HepG2 (cell line): ENCODE data around the gene CES2. TPM values are rescaled to one million over a fixed set of nuclear protein-coding genes. Genes with fewer than 3 reads are reported as not detected.
A peak's percentile ranks its signal among the peaks of the same experiment; 100 is the strongest.

Experiments used
- ATF7 ChIP-seq, 2 experiments: fragments of 450-650 bp in 1 of 2; sonication (generic) in 1 of 2; formaldehyde crosslinking in 1 of 2; IDR thresholded peaks; 2 replicates each; pipeline versions ENCODE4 v1.4.0 to v1.6.1; 2016 to 2020; ENCODE audit warnings: antibody characterized with exemption in 1 of 2, mild to moderate bottlenecking in 1 of 2, missing genetic modification reagents in 1 of 2
- BHLHE40 ChIP-seq: IDR thresholded peaks from 2 replicates; pipeline ENCODE4 v1.6.1; 2011; ENCODE audit warnings: low read length, improper control_type of control experiment
- BRD4 ChIP-seq: sonication (generic); formaldehyde crosslinking; IDR thresholded peaks from 2 replicates; pipeline ENCODE4 v1.4.0; 2020; ENCODE audit warnings: missing genetic modification reagents
- GLMP ChIP-seq: sonication (generic); formaldehyde crosslinking; IDR thresholded peaks from 2 replicates; pipeline ENCODE4 v1.9.0; 2021; ENCODE audit warnings: missing genetic modification reagents, mild to moderate bottlenecking, borderline replicate concordance
- HNRNPK ChIP-seq: fragments of 200-400 bp; formaldehyde crosslinking; IDR thresholded peaks from 2 replicates; pipeline ENCODE4 v1.6.1; 2018; ENCODE audit warnings: low read length, low read depth, moderate library complexity, mild to moderate bottlenecking; ENCODE audit not compliant: poor library complexity, severe bottlenecking
- HOXA9 ChIP-seq: sonication (generic); formaldehyde crosslinking; IDR thresholded peaks from 2 replicates; pipeline ENCODE4 v1.8.1; 2022; ENCODE audit warnings: missing genetic modification reagents, mild to moderate bottlenecking, moderate library complexity, borderline replicate concordance
- LCORL ChIP-seq, 2 experiments: fragments of 450-650 bp in 1 of 2; sonication (generic) in 1 of 2; formaldehyde crosslinking in 1 of 2; IDR thresholded peaks; 2 replicates each; pipeline versions ENCODE4 v1.5.0 to v1.6.1; 2017 to 2020; ENCODE audit warnings: antibody characterized with exemption in 1 of 2, missing genetic modification reagents in 1 of 2
- MAFF ChIP-seq: IDR thresholded peaks from 2 replicates; pipeline ENCODE4 v1.6.1; 2011; ENCODE audit warnings: low read depth, low read length, improper control_type of control experiment
- PBX2 ChIP-seq: IDR thresholded peaks from 2 replicates; pipeline ENCODE4 v1.6.1; 2016; ENCODE audit warnings: control low read depth
- POGK ChIP-seq: sonication (generic); formaldehyde crosslinking; conservative IDR thresholded peaks from 2 replicates; pipeline ENCODE4 v1.8.0; 2022; ENCODE audit warnings: mild to moderate bottlenecking, moderate library complexity, missing genetic modification reagents
- RAD51 ChIP-seq: fragments of 450-650 bp; IDR thresholded peaks from 2 replicates; pipeline ENCODE4 v1.6.1; 2016; ENCODE audit warnings: borderline replicate concordance
- RELA ChIP-seq: sonication (generic); formaldehyde crosslinking; IDR thresholded peaks from 2 replicates; pipeline ENCODE4 v1.4.0; 2020; ENCODE audit warnings: missing genetic modification reagents
- SP1 ChIP-seq, 2 experiments: fragments of 450-650 bp in 1 of 2; sonication (generic) in 1 of 2; formaldehyde crosslinking in 1 of 2; IDR thresholded peaks; 2 replicates each; pipeline versions ENCODE4 v1.4.0 to v1.6.1; 2016 to 2020; ENCODE audit warnings: missing genetic modification reagents in 1 of 2
- YEATS4 ChIP-seq: sonication (generic); formaldehyde crosslinking; IDR thresholded peaks from 2 replicates; pipeline ENCODE4 v1.4.0; 2020; ENCODE audit warnings: missing genetic modification reagents, borderline replicate concordance
- ZBTB25 ChIP-seq: IDR thresholded peaks from 2 replicates; pipeline ENCODE4 v1.6.1; 2018; ENCODE audit warnings: missing genetic modification reagents
- ZEB1 ChIP-seq: IDR thresholded peaks from 2 replicates; pipeline ENCODE4 v1.6.1; 2012; ENCODE audit warnings: mild to moderate bottlenecking, low read depth, inconsistent platforms; ENCODE audit not compliant: insufficient replicate concordance
- ZNF253 ChIP-seq: sonication (generic); formaldehyde crosslinking; IDR thresholded peaks from 2 replicates; pipeline ENCODE4 v1.8.0; 2022; ENCODE audit warnings: mild to moderate bottlenecking, missing genetic modification reagents, borderline replicate concordance
- ZNF282 ChIP-seq: fragments of 450-650 bp; IDR thresholded peaks from 2 replicates; pipeline ENCODE4 v1.6.1; 2018; ENCODE audit not compliant: partially characterized antibody
- ZNF605 ChIP-seq: sonication (generic); formaldehyde crosslinking; IDR thresholded peaks from 2 replicates; pipeline ENCODE4 v1.8.0; 2022; ENCODE audit warnings: mild to moderate bottlenecking, missing genetic modification reagents
- ZNF839 ChIP-seq: sonication (generic); formaldehyde crosslinking; IDR thresholded peaks from 2 replicates; pipeline ENCODE4 v1.4.0; 2020; ENCODE audit warnings: missing genetic modification reagents, mild to moderate bottlenecking, borderline replicate concordance
- ZSCAN22 ChIP-seq: sonication (generic); formaldehyde crosslinking; IDR thresholded peaks from 2 replicates; pipeline ENCODE4 v1.4.0; 2020; ENCODE audit warnings: mild to moderate bottlenecking, missing genetic modification reagents
- polyA plus RNA-seq, 8 experiments: library from polyadenylated mRNA; depleted of rRNA in 3 of 8; stranded (reverse) in 7 of 8; unstranded in 1 of 8; fragments of >200 nt; fragmentation: Illumina TruSeq in 4 of 8; extraction: Trizol in 4 of 8; gene quantifications; 2 replicates each; pipeline versions ENCODE4 v1.2.1 to v1.2.3, GENCODE V29; 2011 to 2016; ENCODE audit warnings: low read depth in 4 of 8, missing spikeins in 1 of 8, mixed read lengths in 1 of 8; ENCODE audit not compliant: insufficient read depth in 1 of 8
- total RNA-seq, 5 experiments: library from RNA; depleted of rRNA; stranded (reverse); fragments of >200 nt; fragmentation: Illumina TruSeq; extraction: Trizol; gene quantifications; 2 replicates each; pipeline ENCODE4 v1.2.3, GENCODE V29; 2016; ENCODE audit warnings: low read depth in 1 of 5

Gene CES2
- total and polyA plus RNA-seq, 2 of the 13 experiments (the other 11 are each of a cell fraction or from before 2014, with no cell fraction given) = 50.6 to 63.8 TPM

GRCh38 chr16:66899945-66900710 lies 35.2 kb upstream of the CES2 start (continued):
- TF ChIP-seq HOXA9 (no peak), SP1 (IDR thresholded peaks at IDR 0.05) (no peak), SP1 (CRISPR knock-in tag; IDR thresholded peaks at IDR 0.05) (no peak), ZNF839 (no peak), ZSCAN22 (CRISPR knock-in tag) (no peak), BRD4 (CRISPR knock-in tag) (no peak), ZEB1 (no peak), HNRNPK (no peak), ZNF282 (no peak), ZNF253 (CRISPR knock-in tag) (no peak), PBX2 (CRISPR knock-in tag) (no peak), RELA (CRISPR knock-in tag) (no peak), YEATS4 (CRISPR knock-in tag) (no peak), ZBTB25 (CRISPR knock-in tag) (no peak), BHLHE40 (peak; percentile 74), ZNF605 (CRISPR knock-in tag) (no peak), GLMP (CRISPR knock-in tag) (no peak), RAD51 (no peak), ATF7 (IDR thresholded peaks at IDR 0.05) (no peak), ATF7 (CRISPR knock-in tag; IDR thresholded peaks at IDR 0.05) (peak; percentile 55; the same call in 1 of the 2 replicates), MAFF (no peak), POGK (CRISPR knock-in tag) (no peak), LCORL (IDR thresholded peaks at IDR 0.05) (no peak), LCORL (CRISPR knock-in tag; IDR thresholded peaks at IDR 0.05) (no peak)
